Measurements from ENCODE around the gene GRID2. TPM values are rescaled to one million over a fixed set of nuclear protein-coding genes. Genes with fewer than 3 reads are reported as not detected.

The GRID2 gene
- total and polyA plus RNA-seq, 2 of the 4 experiments (the other 2 are of a cell fraction), result under 0.01 TPM; not detected in 1

DNA sequence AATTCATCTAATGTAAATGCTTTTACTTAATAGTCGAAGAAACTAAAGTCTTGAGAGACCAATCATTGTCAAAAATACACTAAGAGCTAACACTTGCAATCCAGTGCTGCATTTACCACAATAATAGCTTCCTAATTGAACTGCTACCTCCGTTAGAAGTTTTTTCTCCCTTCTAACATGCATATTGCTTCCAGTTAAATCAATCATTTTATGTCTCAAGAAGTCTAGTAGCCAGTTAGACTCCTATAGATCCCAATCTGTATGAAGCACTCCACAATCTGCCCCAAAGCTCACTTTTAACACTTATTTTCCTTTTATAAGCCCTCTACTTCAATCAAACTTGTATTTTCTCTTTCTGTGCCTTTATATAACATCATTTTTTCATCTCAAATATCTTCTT is 41.4 kb upstream of the GRID2 start:
- dilution Hi-C loops (cut with HindIII; ENCODE audit: low sequenced_read_pairs, unreplicated experiment), result no loop called here
- CTCF ChIA-PET, result no interaction called here
- Histone ChIP-seq H3K4me1 (ENCODE audit: control insufficient read depth, insufficient read depth, low read length) (no peaks in the 10 kb centered on the region), H2AFZ (replicated peaks; ENCODE audit: low read length, poor library complexity) (no peak overlapping the region), H3K4me3 (ENCODE audit: insufficient read depth, low read depth, low read length) (no peak overlapping the region), H3K23ac (ENCODE audit: low read depth, low read length) (no peak overlapping the region), H2AK5ac (ENCODE audit: low read depth, low read length) (no peak overlapping the region), H4K5ac (ENCODE audit: low read depth, low read length) (no peak overlapping the region), H3K27me3 (ENCODE audit: control insufficient read depth, insufficient read depth, low read length) (no peaks in the 10 kb centered on the region), H3K27ac (ENCODE audit: insufficient read depth, low read length) (no peak overlapping the region), H3K36me3 (ENCODE audit: control insufficient read depth, insufficient read depth, low read length) (no peaks in the 10 kb centered on the region), H3K9ac (ENCODE audit: low read depth, low read length) (no peak overlapping the region), H2AK9ac (replicated peaks; ENCODE audit: low read depth, low read length, poor library complexity) (no peak overlapping the region), H3K14ac (replicated peaks; ENCODE audit: low read depth, low read length) (no peak overlapping the region), H2BK15ac (ENCODE audit: low read depth, low read length) (no peak overlapping the region), H3K9me3 (ENCODE audit: control insufficient read depth, insufficient read depth, low read length) (no peaks in the 10 kb centered on the region), H3K4me2 (ENCODE audit: low read depth, low read length) (no peak overlapping the region), H3K9me1 (ENCODE audit: insufficient read depth, low read length) (no peaks in the 10 kb centered on the region), H3K18ac (ENCODE audit: low read depth, low read length) (no peak overlapping the region), H2BK120ac (ENCODE audit: low read depth, low read length) (no peak overlapping the region), H2BK20ac (ENCODE audit: low read depth, low read length) (no peak overlapping the region), H3K4ac (ENCODE audit: low read depth, low read length) (no peak overlapping the region), H3K56ac (ENCODE audit: extremely low read depth, insufficient read depth, low read length) (no peak overlapping the region), H4K91ac (ENCODE audit: insufficient read depth, low read depth, low read length) (no peak overlapping the region), H4K8ac (ENCODE audit: low read depth in 2 of 2, low read length in 2 of 2) (no peak overlapping the region), H4K20me1 (ENCODE audit: insufficient read depth, low read length) (no peaks in the 10 kb centered on the region), H2BK5ac (ENCODE audit: low read depth, low read length, poor library complexity, severe bottlenecking) (no peak overlapping the region), H3K79me1 (ENCODE audit: low read depth in 1 of 2, low read length in 2 of 2) (no peaks in the 10 kb centered on the region)
- POLR2A ChIA-PET (ENCODE audit: unreplicated experiment), result no interaction called here
- 67% methylated on average over 1 of the region's 2 CpGs; no CpG with 5 or more reads in 1 of the 2 experiments for WGBS, 2 experiments (ENCODE audit: extremely low coverage in 2 of 2, insufficient read length in 1 of 2)
- in situ Hi-C loops (cut with MboI; ENCODE audit: low sequenced_read_pairs), result no loop called here
- no peak for TF ChIP-seq NFE2L2 (IDR thresholded peaks at IDR 0.05; ENCODE audit: low read depth, low read length)
- no peak for TF ChIP-seq CHD1 (IDR thresholded peaks at IDR 0.05; ENCODE audit: low read depth, low read length)
- TF ChIP-seq RAD21 (IDR thresholded peaks at IDR 0.05; ENCODE audit: low read length), result no peak
- TF ChIP-seq BHLHE40 (IDR thresholded peaks at IDR 0.05; ENCODE audit: low read depth, low read length), result no peak
- no peak for TF ChIP-seq MXI1 (IDR thresholded peaks at IDR 0.05; ENCODE audit: borderline replicate concordance, low read depth, low read length)
- BruUV-seq (replicated peaks), result no TSS peak
- intact Hi-C loops (cut with micrococcal nuclease), result no loop called here
- DNase-seq (no peak), ATAC-seq (ENCODE audit: low read depth) (no peak)
